WTC11 (cell line): ENCODE data around the gene CTNNBIP1.

Source experiments
- MLX ChIP-seq: sonication (generic); formaldehyde crosslinking; IDR thresholded peaks from 2 replicates; pipeline ENCODE4 v1.8.1; 2023; ENCODE audit warnings: mild to moderate bottlenecking, missing genetic modification reagents, moderate library complexity
- TEAD1 ChIP-seq: sonication (generic); formaldehyde crosslinking; IDR thresholded peaks from 2 replicates; pipeline ENCODE4 v1.8.0; 2022; ENCODE audit warnings: mild to moderate bottlenecking, missing genetic modification reagents
- TF ChIP-seq, protein P1 (sequence below): sonication (generic); formaldehyde crosslinking; IDR thresholded peaks from 2 replicates; pipeline ENCODE4 v1.8.0; 2023; ENCODE audit warnings: missing genetic modification reagents
- TF ChIP-seq, protein P2 (sequence below): fragments of 200-600 bp; IDR thresholded peaks from 2 replicates; pipeline ENCODE4 v1.8.0; 2022; ENCODE audit warnings: antibody characterized with exemption

- TF ChIP-seq, protein P1, sequence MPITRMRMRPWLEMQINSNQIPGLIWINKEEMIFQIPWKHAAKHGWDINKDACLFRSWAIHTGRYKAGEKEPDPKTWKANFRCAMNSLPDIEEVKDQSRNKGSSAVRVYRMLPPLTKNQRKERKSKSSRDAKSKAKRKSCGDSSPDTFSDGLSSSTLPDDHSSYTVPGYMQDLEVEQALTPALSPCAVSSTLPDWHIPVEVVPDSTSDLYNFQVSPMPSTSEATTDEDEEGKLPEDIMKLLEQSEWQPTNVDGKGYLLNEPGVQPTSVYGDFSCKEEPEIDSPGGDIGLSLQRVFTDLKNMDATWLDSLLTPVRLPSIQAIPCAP (CRISPR knock-in tag), result no peak
- TF ChIP-seq, protein P2, sequence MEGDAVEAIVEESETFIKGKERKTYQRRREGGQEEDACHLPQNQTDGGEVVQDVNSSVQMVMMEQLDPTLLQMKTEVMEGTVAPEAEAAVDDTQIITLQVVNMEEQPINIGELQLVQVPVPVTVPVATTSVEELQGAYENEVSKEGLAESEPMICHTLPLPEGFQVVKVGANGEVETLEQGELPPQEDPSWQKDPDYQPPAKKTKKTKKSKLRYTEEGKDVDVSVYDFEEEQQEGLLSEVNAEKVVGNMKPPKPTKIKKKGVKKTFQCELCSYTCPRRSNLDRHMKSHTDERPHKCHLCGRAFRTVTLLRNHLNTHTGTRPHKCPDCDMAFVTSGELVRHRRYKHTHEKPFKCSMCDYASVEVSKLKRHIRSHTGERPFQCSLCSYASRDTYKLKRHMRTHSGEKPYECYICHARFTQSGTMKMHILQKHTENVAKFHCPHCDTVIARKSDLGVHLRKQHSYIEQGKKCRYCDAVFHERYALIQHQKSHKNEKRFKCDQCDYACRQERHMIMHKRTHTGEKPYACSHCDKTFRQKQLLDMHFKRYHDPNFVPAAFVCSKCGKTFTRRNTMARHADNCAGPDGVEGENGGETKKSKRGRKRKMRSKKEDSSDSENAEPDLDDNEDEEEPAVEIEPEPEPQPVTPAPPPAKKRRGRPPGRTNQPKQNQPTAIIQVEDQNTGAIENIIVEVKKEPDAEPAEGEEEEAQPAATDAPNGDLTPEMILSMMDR, result no peak
- TF ChIP-seq TEAD1 (CRISPR knock-in tag) (no peak), MLX (no peak)
These were observed 54.9 kb downstream of the CTNNBIP1 start for GRCh38 chr1:9855186-9855585.
